Endothelial cell (in vitro differentiated cells): ENCODE data around the gene NLRC5. TPM values are rescaled to one million over a fixed set of nuclear protein-coding genes. Genes with fewer than 3 reads are reported as not detected.

Source experiments
- DNase-seq: peaks from one replicate; pipeline ENCODE4 v3.0.0; 2021; ENCODE audit warnings: low spot score
- H3K27ac Mint-ChIP-seq: one replicate; pipeline ENCODE4 v1.8.0; 2021; ENCODE audit warnings: mixed read lengths, inconsistent platforms; ENCODE audit not compliant: unreplicated experiment
- H3K27me3 Mint-ChIP-seq: one replicate; pipeline ENCODE4 v1.8.0; 2021; ENCODE audit warnings: mild to moderate bottlenecking, moderate library complexity, mixed read lengths, inconsistent platforms; ENCODE audit not compliant: unreplicated experiment
- H3K36me3 Mint-ChIP-seq: one replicate; pipeline ENCODE4 v1.8.0; 2021; ENCODE audit warnings: mild to moderate bottlenecking, low read depth, mixed read lengths, inconsistent platforms; ENCODE audit not compliant: unreplicated experiment
- H3K4me1 Mint-ChIP-seq: one replicate; pipeline ENCODE4 v1.8.0; 2021; ENCODE audit warnings: mild to moderate bottlenecking, mixed read lengths, inconsistent platforms; ENCODE audit not compliant: unreplicated experiment
- H3K4me3 Mint-ChIP-seq: one replicate; pipeline ENCODE4 v1.8.0; 2021; ENCODE audit warnings: mild to moderate bottlenecking, mixed read lengths, inconsistent platforms; ENCODE audit not compliant: unreplicated experiment
- H3K9me3 Mint-ChIP-seq: one replicate; pipeline ENCODE4 v1.8.0; 2021; ENCODE audit warnings: mixed read lengths, inconsistent platforms; ENCODE audit not compliant: unreplicated experiment
- total RNA-seq: library from RNA; stranded (reverse); fragmentation: NEBNext Ultra II Directional; extraction: Animal tissue kit (Norgen Biotek cat#: 25700); gene quantifications from one replicate; pipeline ENCODE4 v1.2.1, GENCODE V29; 2021; ENCODE audit not compliant: unreplicated experiment
- TF ChIP-seq, protein P1 (sequence below): fragments of 200-600 bp; sonication (generic); IDR thresholded peaks from one replicate; pipeline ENCODE4 v1.5.0; 2021; ENCODE audit warnings: antibody characterized with exemption; ENCODE audit not compliant: unreplicated experiment

NLRC5 gene
- total RNA-seq, 1 donor from 2014 or later = 2.4 TPM

DNA sequence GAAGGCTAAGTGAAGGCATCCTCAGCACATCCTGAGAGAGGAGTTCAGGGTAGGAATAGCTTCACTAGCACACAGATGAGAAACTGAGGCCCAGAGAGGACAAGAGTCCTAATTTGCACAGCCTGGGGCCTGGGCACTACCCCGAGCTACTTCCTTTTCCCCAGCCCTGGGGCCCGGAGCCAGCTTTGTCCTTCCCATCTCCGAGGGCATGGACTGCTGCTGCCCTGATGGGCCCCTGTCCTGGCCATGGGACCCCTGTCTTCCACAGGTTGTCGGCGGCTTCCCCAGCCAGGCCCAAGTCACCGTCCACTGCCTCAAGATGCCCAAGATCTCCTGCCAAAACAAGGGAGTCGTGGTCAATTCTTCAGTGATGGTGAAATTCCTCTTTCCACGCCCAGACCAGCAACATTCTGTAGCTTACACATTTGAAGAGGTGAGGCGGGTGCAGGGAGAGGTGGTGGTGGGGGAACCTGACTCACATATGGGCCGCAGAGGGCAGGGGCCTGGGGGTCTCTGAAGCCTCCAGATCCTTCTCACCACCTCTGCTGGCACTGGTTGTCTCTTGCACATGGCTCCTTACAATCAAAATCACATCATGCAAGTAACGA, 11.4 kb upstream of the NLRC5 start:
- TF ChIP-seq, protein P1, sequence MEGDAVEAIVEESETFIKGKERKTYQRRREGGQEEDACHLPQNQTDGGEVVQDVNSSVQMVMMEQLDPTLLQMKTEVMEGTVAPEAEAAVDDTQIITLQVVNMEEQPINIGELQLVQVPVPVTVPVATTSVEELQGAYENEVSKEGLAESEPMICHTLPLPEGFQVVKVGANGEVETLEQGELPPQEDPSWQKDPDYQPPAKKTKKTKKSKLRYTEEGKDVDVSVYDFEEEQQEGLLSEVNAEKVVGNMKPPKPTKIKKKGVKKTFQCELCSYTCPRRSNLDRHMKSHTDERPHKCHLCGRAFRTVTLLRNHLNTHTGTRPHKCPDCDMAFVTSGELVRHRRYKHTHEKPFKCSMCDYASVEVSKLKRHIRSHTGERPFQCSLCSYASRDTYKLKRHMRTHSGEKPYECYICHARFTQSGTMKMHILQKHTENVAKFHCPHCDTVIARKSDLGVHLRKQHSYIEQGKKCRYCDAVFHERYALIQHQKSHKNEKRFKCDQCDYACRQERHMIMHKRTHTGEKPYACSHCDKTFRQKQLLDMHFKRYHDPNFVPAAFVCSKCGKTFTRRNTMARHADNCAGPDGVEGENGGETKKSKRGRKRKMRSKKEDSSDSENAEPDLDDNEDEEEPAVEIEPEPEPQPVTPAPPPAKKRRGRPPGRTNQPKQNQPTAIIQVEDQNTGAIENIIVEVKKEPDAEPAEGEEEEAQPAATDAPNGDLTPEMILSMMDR = no peak
- no peaks in the 10 kb centered on the region for H3K4me1 Mint-ChIP-seq
- no peak overlapping the region for H3K4me3 Mint-ChIP-seq
- no peaks in the 10 kb centered on the region for H3K9me3 Mint-ChIP-seq
- DNase-seq = no peak
- H3K27ac Mint-ChIP-seq = no peak overlapping the region
- peaks cover 4% of the 10 kb centered on the region for H3K27me3 Mint-ChIP-seq
- peaks cover 4% of the 10 kb centered on the region for H3K36me3 Mint-ChIP-seq

DNA sequence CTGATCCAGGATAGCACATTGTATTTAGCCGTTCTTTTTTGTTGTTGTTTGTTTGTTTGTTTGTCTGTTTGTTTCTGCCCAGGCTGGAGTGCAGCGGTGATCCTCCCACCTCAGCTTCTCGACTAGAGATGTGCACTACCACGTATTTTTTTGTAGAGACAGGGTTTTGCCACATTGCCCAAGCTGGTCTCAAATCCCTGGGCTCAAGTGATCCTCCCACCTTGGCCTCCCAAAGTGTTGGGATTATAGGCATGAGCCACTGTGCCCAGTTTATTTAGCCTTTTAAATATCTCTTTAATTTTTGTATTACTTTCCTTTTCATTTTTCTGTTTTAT, 9.2 kb upstream of the NLRC5 start:
- no peaks in the 10 kb centered on the region for H3K36me3 Mint-ChIP-seq
- peaks cover 4% of the 10 kb centered on the region for H3K27me3 Mint-ChIP-seq
- no peak overlapping the region for H3K4me3 Mint-ChIP-seq
- H3K4me1 Mint-ChIP-seq = no peaks in the 10 kb centered on the region
- DNase-seq = no peak
- TF ChIP-seq, protein P1 = no peak
- no peaks in the 10 kb centered on the region for H3K9me3 Mint-ChIP-seq
- no peak overlapping the region for H3K27ac Mint-ChIP-seq

DNA sequence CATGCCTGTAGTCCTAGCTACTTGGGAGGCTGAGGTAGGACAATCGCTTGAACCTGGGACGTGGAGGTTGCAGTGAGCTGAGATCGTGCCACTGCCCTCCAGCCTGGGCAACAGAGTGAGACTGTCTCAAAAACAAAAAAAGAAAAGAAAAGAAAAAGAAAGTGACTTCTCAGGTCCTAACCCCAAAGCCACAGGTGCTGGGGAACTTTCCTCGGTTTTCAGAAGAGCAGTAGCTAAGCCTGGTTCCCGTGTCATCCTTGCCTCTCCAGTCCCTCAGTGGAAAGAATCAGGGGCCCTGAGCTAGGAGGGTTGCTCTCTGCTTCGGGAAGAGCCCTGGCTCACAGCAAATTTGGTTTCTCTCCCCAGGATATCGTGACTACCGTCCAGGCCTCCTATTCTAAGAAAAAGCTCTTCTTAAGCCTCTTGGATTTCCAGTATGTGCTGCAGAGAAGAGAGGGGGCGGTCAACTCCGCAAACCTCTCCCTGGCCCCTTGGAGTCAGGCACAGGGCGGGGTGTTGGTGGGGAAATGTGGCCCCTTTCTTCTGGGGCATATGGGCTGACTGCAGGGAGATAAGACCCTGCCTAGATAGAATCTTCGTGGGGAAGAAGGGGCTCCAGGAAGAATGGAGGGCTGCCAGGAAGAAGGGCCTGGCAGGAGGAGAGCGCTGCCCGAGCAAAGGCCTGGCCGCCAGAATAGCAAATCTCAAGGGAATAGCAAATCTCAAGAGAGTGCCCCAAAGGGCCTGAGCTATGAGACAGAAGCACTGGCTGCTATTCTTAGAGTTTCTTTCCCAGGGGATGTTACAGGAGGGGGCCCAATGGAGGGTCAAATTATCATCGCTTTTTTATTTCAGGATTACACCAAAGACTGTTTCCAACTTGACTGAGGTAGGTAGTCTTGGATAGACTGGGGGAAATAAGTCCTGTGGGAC, 8.3 kb upstream of the NLRC5 start:
- Mint-ChIP-seq H3K4me3 (no peak overlapping the region), H3K36me3 (no peaks in the 10 kb centered on the region), H3K27ac (no peak overlapping the region), H3K9me3 (no peaks in the 10 kb centered on the region), H3K27me3 (peaks cover 3% of the 10 kb centered on the region), H3K4me1 (no peaks in the 10 kb centered on the region)
- DNase-seq = no peak
- TF ChIP-seq, protein P1 = no peak

- Mint-ChIP-seq H3K4me3 (no peak overlapping the region), H3K27me3 (peaks cover 4% of the 10 kb centered on the region), H3K9me3 (no peaks in the 10 kb centered on the region), H3K4me1 (no peaks in the 10 kb centered on the region), H3K27ac (no peak overlapping the region), H3K36me3 (no peaks in the 10 kb centered on the region)
- TF ChIP-seq, protein P1 = no peak
- DNase-seq = no peak
These were observed 7.6 kb upstream of the NLRC5 start for GRCh38 chr16:56981729-56982271.

DNA sequence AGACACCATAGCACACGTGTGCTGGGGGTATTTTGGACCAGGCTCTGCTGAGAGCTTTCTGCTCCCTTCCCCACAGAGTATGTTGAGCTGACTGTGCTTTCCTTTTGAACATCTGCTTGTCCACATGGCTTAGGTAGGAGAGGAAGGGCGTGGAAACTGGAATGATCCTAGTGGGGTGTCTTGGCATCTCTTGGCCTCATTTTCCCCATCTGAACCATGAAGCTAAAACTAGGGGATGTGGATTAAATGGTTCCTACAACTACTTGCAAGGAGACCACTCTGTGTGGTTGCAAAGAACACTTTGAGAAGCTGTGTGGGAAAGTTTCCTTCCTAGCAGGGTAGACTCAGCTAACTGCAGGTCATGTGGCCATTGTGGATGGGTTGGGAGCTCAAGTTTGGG, 6.7 kb upstream of the NLRC5 start:
- Mint-ChIP-seq H3K4me1 (no peaks in the 10 kb centered on the region), H3K36me3 (no peaks in the 10 kb centered on the region), H3K4me3 (no peak overlapping the region), H3K9me3 (no peaks in the 10 kb centered on the region), H3K27me3 (peaks cover 6% of the 10 kb centered on the region), H3K27ac (no peak overlapping the region)
- TF ChIP-seq, protein P1 = no peak
- DNase-seq = no peak
